ENCODE results near the gene MAP4K2.
A peak's percentile ranks its signal among the peaks of the same experiment; 100 is the strongest.
"Not testable (repeated sequence)": the region's sequence is repeated elsewhere in the genome, so short reads cannot be mapped to it uniquely, and the experiment has no call there.

Gene MAP4K2

GRCh38 chr11:64838600-64839334, 35.8 kb upstream of the MAP4K2 start:
- DNase-seq (ENCODE audit: low read depth, low spot score): no peak

GRCh38 chr11:64837887-64838351, 34.9 kb upstream of the MAP4K2 start:
- DNase-seq (ENCODE audit: low read depth, low spot score): no peak

GRCh38 chr11:64836448-64837072, 33.5 kb upstream of the MAP4K2 start:
- no peak for DNase-seq (ENCODE audit: low read depth, low spot score)

- no peak for DNase-seq (ENCODE audit: low read depth, low spot score)
Measured at GRCh38 chr11:64835616-64836447, 32.8 kb upstream of the MAP4K2 start.

- no peak for DNase-seq (ENCODE audit: low read depth, low spot score)
Measured at GRCh38 chr11:64834723-64835615, 32.0 kb upstream of the MAP4K2 start.

- DNase-seq (ENCODE audit: low read depth, low spot score): no peak
Measured at GRCh38 chr11:64834031-64834722, 31.2 kb upstream of the MAP4K2 start.

GRCh38 chr11:64833509-64833908, 30.5 kb upstream of the MAP4K2 start:
- DNase-seq (ENCODE audit: low read depth, low spot score): no peak

GRCh38 chr11:64833198-64833502, 30.1 kb upstream of the MAP4K2 start:
- DNase-seq (ENCODE audit: low read depth, low spot score): no peak

DNA sequence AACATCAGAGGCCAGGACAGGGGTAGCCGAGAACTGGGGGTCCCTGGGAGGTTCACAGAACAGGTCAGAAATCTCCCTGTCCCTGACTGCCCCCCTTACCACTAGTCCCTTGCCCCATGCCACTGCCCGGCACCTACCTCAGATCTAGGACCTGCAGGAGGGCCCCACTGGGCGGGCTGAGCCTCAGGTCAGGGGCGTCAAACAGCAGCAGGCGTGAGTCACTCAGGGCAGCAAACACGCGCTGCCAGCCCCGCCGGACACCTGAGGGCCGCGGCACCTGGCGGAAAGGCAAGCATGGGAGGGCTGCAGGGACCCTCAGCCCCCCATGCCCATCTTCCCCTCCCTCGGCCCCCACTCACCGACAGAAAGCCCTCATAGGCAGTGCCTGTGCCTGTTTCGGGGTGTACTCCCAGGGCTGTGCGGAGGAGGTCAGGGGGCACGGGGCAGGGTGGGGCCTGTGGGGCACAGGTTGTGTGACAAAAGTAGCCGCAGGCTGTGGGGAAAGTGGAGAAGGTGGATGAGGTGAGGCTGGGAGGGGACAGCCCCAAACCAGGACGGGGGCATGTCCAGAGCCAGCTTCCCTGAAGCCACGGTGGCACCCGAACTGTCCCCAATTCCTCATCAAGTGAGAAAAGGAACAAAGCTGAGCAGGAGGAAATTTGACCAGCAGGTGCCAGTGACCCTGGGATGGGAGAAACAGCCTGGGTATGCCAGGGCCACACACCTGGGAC, 29.6 kb upstream of the MAP4K2 start:
- DNase-seq (ENCODE audit: low read depth, low spot score): no peak

DNA sequence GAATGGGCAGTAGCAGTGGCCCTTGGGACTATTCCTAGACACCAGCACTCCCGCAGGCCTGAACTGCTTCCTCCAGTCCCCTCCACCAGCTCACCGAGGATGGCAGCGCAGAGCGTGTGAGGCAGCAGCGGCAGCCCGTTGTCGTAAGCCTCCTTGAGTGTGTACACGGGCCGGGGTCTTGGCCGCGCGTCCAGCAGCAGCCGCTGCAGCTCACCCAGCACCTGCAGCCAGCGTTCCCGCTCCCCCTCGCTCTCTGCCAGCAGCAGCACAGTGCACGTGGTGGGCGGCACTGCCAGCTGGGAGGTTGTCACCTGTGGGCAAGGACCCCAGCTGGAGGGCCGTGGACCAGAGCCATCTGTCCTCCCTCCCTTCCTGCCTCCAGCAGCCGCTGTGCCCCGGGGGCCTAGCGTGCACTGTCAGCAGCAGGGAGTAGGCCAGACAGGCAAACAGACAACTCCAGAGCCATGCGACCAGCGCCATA, 28.4 kb upstream of the MAP4K2 start:
- DNase-seq (ENCODE audit: low read depth, low spot score): no peak

DNA sequence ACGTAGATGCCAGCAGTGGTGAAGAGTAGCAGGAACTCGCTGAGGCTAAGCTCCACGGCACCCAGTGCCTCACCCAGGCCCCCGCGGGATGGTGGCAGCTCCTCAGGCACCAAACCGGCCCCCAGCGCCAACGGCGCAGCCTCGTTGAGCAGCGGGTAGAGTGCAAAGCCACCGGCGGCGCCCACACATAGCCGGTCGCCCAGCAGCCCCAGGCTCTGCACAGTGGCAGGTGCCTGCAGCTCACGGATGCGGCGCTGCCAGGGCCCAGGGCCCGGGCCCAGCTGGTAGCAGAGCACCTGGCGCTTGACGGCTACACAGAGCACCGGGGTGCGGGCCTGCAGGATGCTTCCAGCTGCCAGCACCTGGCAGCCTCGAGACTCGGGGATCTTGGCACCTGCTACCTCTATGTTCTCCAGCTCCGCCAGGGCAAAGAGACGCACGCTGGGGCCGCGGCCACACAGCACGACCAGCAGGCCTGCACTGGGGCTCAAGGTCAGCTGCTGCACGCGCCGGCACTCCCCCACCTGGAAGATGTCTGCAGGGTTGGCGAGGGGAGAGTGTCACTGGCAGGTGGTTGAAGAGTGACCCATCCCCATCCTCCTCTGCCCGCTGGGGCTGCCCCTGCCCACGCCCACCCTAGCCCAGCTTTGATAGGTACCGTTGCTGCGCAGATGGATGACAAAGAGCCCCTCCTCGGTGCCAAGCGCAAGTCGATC, 26.7 kb upstream of the MAP4K2 start:
- no peak for DNase-seq (ENCODE audit: low read depth, low spot score)

- no peak for DNase-seq (ENCODE audit: low read depth, low spot score)
Measured at GRCh38 chr11:64827451-64827839, 24.4 kb upstream of the MAP4K2 start.

GRCh38 chr11:64826578-64827450, 23.8 kb upstream of the MAP4K2 start:
- DNase-seq (ENCODE audit: low read depth, low spot score): peak; percentile 24

DNA sequence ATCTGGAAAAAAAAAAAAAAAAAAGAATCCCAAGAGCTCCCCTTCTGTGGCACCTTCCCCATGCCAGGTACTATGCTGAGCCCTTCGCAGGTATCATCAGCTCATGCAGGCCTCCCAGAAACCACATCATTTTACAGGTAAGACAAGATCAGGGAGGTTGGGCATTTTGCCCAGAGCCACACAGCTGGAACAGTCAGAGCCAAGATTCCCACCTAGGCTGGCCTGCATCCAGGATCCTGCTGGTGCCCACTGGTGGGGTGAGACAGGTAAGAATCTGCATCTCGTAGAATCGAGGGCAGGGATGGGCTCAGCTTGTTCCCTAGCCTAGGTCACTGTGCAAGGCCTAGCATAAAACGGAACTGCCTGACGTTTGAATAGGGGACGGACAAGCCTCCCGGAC, 23.0 kb upstream of the MAP4K2 start:
- DNase-seq (ENCODE audit: low read depth, low spot score): no peak

- no peak for DNase-seq (ENCODE audit: low read depth, low spot score)
Measured at GRCh38 chr11:64823568-64824119, 20.6 kb upstream of the MAP4K2 start.

DNA sequence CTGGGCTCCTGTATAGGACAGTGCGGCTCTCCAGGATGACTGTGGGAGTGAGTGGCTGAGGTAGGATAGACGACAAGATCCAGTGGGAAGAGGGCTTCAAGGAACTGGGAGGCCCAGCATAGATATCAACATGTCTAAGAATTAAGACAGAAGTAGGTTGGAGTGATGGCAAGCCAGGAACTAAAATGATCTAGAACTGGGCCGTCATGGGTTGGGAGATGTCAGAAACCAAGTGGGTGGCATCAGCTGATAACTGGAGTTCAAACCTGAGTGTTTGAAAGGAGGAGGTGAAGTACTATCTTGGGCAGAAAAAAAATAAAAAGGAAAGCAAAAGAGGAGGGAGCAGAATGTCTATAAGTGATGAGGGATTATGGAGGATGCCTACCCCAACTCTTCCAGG, 14.5 kb upstream of the MAP4K2 start:
- no peak for DNase-seq (ENCODE audit: low read depth, low spot score)

DNA sequence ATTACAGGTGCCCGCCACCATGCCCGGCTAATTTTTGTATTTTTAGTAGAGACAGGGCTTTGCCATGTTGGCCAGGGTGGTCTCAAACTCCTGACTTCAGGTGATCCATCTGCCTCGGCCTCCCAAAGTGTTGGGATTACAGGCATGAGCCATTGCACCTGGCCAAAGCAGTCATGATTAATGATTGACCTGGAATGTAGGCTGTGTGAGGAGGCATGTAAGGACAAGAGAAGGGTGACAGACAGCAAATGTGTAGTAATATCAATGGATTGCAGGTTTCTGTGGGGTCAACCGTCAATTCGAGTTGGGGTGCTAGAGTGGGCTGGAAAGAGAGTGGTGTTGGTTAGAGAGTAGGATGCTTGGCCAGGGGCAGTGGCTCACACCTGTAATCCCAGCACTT, 12.4 kb upstream of the MAP4K2 start:
- DNase-seq (ENCODE audit: low read depth, low spot score): not testable (repeated sequence)

DNA sequence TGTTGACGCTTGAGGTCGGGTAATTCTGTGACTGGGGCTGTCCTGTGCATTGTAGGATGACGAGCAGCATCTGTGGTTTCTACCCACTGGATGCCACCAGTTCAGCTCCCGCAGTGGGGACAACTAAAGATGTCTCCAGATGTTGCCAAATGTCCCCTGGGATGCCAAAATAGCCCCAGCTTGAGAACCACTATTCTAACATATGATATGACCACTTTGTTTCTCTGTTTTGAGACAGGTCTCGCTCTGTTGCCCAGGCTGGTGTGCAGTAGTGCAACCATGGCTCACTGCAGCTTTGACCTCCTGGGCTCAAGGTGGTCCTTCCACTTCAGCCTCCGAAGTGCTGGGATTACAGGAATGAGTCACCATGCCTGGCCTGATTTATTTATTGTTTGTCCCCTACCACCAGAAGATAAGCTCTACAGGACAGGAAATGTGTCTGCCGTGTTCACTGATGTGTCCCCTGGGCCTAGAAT, 11.7 kb upstream of the MAP4K2 start:
- DNase-seq (ENCODE audit: low read depth, low spot score): no peak
